Immature natural killer cell (primary cell): Measurements from ENCODE around the gene OR5M10. TPM values are rescaled to one million over a fixed set of nuclear protein-coding genes. Genes with fewer than 3 reads are reported as not detected.
"Not testable (repeated sequence)": the region's sequence is repeated elsewhere in the genome, so short reads cannot be mapped to it uniquely, and the experiment has no call there.

Source experiments
- DNase-seq, 3 donors: peaks; one replicate each; pipeline ENCODE4 v3.0.0; 2022; ENCODE audit warnings: mixed read lengths in 1 of 3
- H3K27ac Mint-ChIP-seq, 6 donors: one replicate each; pipeline ENCODE4 v1.8.0; 2020; ENCODE audit warnings: mixed read lengths in 6 of 6, mild to moderate bottlenecking in 5 of 6, inconsistent platforms in 4 of 6, moderate library complexity in 3 of 6
- H3K27me3 Mint-ChIP-seq, 3 donors: one replicate each; pipeline ENCODE4 v1.8.0; 2020 to 2021; ENCODE audit warnings: low read depth in 3 of 3, mild to moderate bottlenecking in 3 of 3, mixed read lengths in 3 of 3, moderate library complexity in 3 of 3, inconsistent platforms in 1 of 3
- H3K36me3 Mint-ChIP-seq, 3 donors: one replicate each; pipeline ENCODE4 v1.8.0; 2020; ENCODE audit warnings: mixed read lengths in 3 of 3, inconsistent platforms in 2 of 3, mild to moderate bottlenecking in 2 of 3
- H3K4me1 Mint-ChIP-seq, 2 donors: one replicate each; pipeline ENCODE4 v1.8.0; 2020; ENCODE audit warnings: inconsistent platforms in 2 of 2, mild to moderate bottlenecking in 2 of 2, mixed read lengths in 2 of 2, moderate library complexity in 1 of 2
- H3K4me3 Mint-ChIP-seq, 5 donors: one replicate each; pipeline ENCODE4 v1.8.0; 2020; ENCODE audit warnings: mild to moderate bottlenecking in 5 of 5, mixed read lengths in 5 of 5, inconsistent platforms in 3 of 5, moderate library complexity in 3 of 5
- H3K9me3 Mint-ChIP-seq, 6 donors: one replicate each; pipeline ENCODE4 v1.8.0; 2020; ENCODE audit warnings: mild to moderate bottlenecking in 6 of 6, mixed read lengths in 6 of 6, inconsistent platforms in 4 of 6, moderate library complexity in 3 of 6
- polyA plus RNA-seq, 3 donors: library from polyadenylated mRNA; unstranded; fragments of 300-500 nt; fragmentation: Illumina TruSeq; gene quantifications; one replicate each; pipeline ENCODE4 v1.2.3, GENCODE V29; 2021

OR5M10 gene
- polyA plus RNA-seq: not detected

DNA sequence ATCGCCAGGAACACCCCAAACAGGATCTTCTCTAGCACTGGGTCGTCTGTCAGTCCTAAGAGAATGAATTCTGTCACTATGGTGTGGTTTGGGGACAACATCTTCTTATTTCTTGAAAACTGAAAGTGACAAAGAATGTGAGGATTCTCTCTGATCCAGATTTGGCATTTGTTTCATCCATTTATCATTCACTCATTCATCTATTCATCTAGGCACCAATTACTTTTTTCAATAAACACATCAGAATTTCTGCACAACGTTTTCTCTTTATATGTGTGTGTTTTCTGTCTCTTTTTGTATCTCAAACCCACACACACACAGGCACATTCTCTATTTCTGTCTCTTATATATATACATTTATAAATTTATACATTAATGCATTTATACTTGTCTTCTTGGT lies at the start of gene OR5M10:
TSS of gene OR5M10 (minus strand) at position 101 of the 400 bp plus-strand sequence. CDS start at position 101, 0 bp downstream.
- Mint-ChIP-seq H3K4me1 (no peaks in the 10 kb centered on the region), H3K4me3 (no peak within 1 kb of the TSS), H3K9me3 (peaks cover 6 to 46% (median 13%) of the 10 kb centered on the region in 6 donors), H3K27me3 (peaks cover 0 to 2% (median 0%) of the 10 kb centered on the region in 3 donors), H3K36me3 (peaks cover 0 to 6% (median 0%) of the 10 kb centered on the region in 3 donors), H3K27ac (no peak within 1 kb of the TSS)
- no peak for DNase-seq

GRCh38 chr11:56625946-56626345 lies 48.4 kb upstream of the OR5M10 start:
- no peak for DNase-seq
- H3K27me3 Mint-ChIP-seq: peaks cover 0 to 5% (median 0%) of the 10 kb centered on the region in 3 donors
- peaks cover 0 to 3% (median 0%) of the 10 kb centered on the region in 3 donors for H3K36me3 Mint-ChIP-seq
- H3K27ac Mint-ChIP-seq: no peak overlapping the region
- no peak overlapping the region for H3K4me3 Mint-ChIP-seq
- no peaks in the 10 kb centered on the region for H3K4me1 Mint-ChIP-seq
- peaks cover 2 to 31% (median 7%) of the 10 kb centered on the region in 6 donors for H3K9me3 Mint-ChIP-seq

DNA sequence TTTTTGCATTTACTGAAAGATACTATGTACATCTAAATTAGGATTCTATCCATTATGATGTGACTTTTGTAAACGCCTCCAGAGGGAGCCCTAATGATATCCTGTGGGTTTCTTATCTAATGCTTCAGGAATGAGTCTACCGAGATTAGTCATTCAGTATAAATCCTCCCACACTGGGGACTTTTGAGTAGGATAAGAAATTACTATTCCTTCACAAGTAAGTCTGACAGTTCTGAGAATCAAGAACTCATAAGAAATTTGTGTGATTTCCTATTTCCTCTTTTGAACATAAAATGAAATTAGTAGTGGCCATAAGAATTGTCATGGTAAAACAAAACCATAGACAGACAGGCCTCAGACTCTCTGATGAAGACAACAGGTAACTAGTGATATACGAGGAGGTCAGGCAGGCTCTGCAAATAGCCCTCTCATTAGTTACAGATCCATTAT lies 47.2 kb upstream of the OR5M10 start:
- no peaks in the 10 kb centered on the region for H3K4me1 Mint-ChIP-seq
- peaks cover 0 to 3% (median 0%) of the 10 kb centered on the region in 3 donors for H3K36me3 Mint-ChIP-seq
- DNase-seq: no peak
- H3K4me3 Mint-ChIP-seq: no peak overlapping the region
- H3K9me3 Mint-ChIP-seq: peaks cover 0 to 23% (median 8%) of the 10 kb centered on the region in 6 donors
- H3K27ac Mint-ChIP-seq: no peak overlapping the region
- peaks cover 0 to 5% (median 0%) of the 10 kb centered on the region in 3 donors for H3K27me3 Mint-ChIP-seq

DNA sequence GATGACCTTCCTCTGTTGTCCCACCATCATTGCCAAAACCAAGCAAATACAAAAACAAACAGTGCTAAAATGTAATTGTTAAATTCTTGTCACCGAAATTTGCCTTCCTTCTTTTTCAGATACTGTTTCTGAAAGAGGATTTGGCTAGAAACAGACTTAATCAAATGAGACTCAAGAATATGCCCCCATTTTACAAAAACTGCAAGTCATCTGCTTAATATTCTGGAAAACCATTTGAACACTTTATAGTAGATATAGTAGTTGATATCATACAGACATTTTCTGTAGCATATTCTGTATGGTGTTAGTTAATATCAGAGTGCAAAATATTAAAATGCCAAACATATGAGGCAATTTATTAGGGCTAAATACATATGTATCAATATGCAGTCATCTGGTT lies 33.7 kb upstream of the OR5M10 start:
- H3K4me3 Mint-ChIP-seq: no peak overlapping the region

DNA sequence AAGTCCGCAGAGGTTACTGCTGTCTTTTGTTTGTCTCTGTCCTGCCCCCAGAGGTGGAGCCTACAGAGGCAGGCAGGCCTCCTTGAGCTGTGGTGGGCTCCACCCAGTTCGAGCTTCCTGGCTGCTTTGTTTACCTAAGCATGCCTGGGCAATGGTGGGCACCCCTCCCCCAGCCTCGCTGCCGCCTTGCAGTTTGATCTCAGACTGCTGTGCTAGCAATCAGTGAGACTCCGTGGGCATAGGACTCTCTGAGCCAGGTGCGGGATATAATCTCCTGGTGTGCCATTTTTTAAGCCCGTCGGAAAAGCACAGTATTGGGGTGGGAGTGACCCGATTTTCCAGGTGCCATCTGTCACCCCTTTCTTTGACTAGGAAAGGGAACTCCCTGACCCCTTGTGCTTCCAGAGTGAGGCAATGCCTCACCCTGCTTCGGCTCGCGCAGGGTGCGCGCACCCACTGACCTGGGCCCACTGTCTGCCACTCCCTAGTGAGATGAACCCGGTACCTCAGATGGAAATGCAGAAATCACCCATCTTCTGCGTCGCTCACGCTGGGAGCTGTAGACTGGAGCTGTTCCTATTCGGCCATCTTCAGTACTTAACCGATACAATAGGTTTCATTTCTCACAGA lies 14.7 kb upstream of the OR5M10 start:
- DNase-seq, H3K27me3 Mint-ChIP-seq, H3K36me3 Mint-ChIP-seq, H3K4me3 Mint-ChIP-seq, H3K4me1 Mint-ChIP-seq, H3K27ac Mint-ChIP-seq: not testable (repeated sequence)
- peaks cover 9 to 33% (median 17%) of the 10 kb centered on the region in 6 donors for H3K9me3 Mint-ChIP-seq

More for the DNA sequence above, 33.7 kb upstream of the OR5M10 start:
- H3K9me3 Mint-ChIP-seq: peaks cover 0 to 21% (median 4%) of the 10 kb centered on the region in 6 donors
- H3K27me3 Mint-ChIP-seq: peaks cover 0 to 1% (median 0%) of the 10 kb centered on the region in 3 donors
- H3K27ac Mint-ChIP-seq: no peak overlapping the region
- H3K4me1 Mint-ChIP-seq: no peaks in the 10 kb centered on the region
- DNase-seq: no peak
- H3K36me3 Mint-ChIP-seq: no peaks in the 10 kb centered on the region

DNA sequence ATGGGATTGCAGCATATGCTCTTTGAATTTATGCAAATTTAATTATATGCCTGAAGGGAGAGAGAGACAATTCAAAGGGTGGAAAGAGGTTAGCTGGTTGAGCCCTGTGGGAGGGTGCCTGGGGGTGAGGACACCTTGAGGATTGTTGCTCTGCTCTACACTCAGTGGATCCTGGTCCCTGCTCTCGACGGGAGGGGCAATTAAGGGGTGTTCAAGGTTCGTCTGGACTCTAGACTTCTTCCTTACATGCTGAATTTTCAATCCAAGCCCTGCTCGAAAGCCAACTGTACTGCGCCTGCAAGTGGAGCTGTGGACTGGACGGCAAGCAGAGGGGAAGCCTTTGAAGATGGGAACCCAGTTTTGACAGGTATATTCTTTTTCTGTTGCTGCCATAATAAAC lies 18.9 kb downstream of the OR5M10 start:
- DNase-seq: no peak
- H3K36me3 Mint-ChIP-seq: peaks cover 0 to 3% (median 0%) of the 10 kb centered on the region in 3 donors
- no peaks in the 10 kb centered on the region for H3K4me1 Mint-ChIP-seq
- H3K27ac Mint-ChIP-seq: no peak overlapping the region
- no peak overlapping the region for H3K4me3 Mint-ChIP-seq
- H3K9me3 Mint-ChIP-seq: peaks cover 14 to 62% (median 36%) of the 10 kb centered on the region in 6 donors
- peaks cover 0 to 2% (median 0%) of the 10 kb centered on the region in 3 donors for H3K27me3 Mint-ChIP-seq

DNA sequence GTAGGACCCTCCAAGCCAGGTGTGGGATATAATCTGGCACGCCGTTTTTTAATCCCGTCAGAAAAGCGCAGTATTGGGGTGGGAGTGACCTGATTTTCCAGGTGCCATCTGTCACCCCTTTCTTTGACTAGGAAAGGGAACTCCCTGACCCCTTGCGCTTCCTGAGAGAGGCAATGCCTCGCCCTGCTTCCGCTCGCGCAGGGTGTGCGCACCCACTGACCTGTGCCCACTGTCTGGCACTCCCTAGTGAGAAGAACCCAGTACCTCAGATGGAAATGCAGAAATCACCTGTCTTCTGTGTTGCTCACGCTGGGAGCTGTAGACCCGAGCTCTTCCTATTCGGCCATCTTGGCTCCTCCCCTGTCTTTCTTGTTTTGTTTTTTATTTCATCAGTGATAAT lies 22.8 kb downstream of the OR5M10 start:
- H3K4me3 Mint-ChIP-seq, DNase-seq, H3K27ac Mint-ChIP-seq, H3K27me3 Mint-ChIP-seq, H3K36me3 Mint-ChIP-seq, H3K4me1 Mint-ChIP-seq: not testable (repeated sequence)
- peaks cover 9 to 41% (median 24%) of the 10 kb centered on the region in 6 donors for H3K9me3 Mint-ChIP-seq

DNA sequence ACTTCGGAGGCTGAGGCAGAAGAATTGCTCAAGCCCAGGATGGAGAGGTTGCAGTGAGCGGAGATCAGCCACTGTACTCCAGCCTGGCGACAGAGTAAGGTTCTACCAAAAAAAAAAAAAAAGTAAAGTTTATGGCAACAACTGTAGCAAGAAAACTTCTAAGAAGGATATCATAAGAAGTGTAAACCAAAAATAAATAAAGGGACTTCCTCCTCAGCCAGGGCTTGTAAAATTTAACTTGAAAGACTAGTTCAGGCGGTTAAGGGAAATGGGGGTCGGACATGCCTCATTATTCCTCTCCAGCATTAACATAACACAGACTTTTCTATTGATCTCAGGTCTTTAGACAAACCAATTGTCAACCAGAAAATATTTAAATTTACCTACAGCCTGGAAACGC lies 32.0 kb downstream of the OR5M10 start:
- H3K9me3 Mint-ChIP-seq: peaks cover 10 to 45% (median 24%) of the 10 kb centered on the region in 6 donors

GRCh38 chr11:56543739-56544138 lies 33.8 kb downstream of the OR5M10 start:
- Mint-ChIP-seq H3K27me3 (no peaks in the 10 kb centered on the region), H3K4me3 (no peak overlapping the region), H3K4me1 (no peaks in the 10 kb centered on the region), H3K9me3 (peaks cover 18 to 54% (median 28%) of the 10 kb centered on the region in 6 donors), H3K27ac (no peak overlapping the region), H3K36me3 (peaks cover 0 to 3% (median 0%) of the 10 kb centered on the region in 3 donors)
- no peak for DNase-seq

More for the DNA sequence above, 32.0 kb downstream of the OR5M10 start:
- DNase-seq: no peak
- H3K27me3 Mint-ChIP-seq: no peaks in the 10 kb centered on the region
- H3K4me1 Mint-ChIP-seq: no peaks in the 10 kb centered on the region
- no peak overlapping the region for H3K27ac Mint-ChIP-seq
- no peak overlapping the region for H3K4me3 Mint-ChIP-seq
- no peaks in the 10 kb centered on the region for H3K36me3 Mint-ChIP-seq

- DNase-seq: no peak
- Mint-ChIP-seq H3K4me1 (no peaks in the 10 kb centered on the region), H3K27me3 (no peaks in the 10 kb centered on the region), H3K36me3 (peaks cover 0 to 6% (median 0%) of the 10 kb centered on the region in 3 donors), H3K27ac (no peak within 1 kb of the TSS), H3K4me3 (no peak within 1 kb of the TSS), H3K9me3 (peaks cover 23 to 58% (median 33%) of the 10 kb centered on the region in 6 donors)
Observed at GRCh38 chr11:56543157-56543556, 34.4 kb downstream of the OR5M10 start, which contains the start of gene OR5M11. OR5M11 (minus strand) TSS chr11:56543257; CDS start chr11:56543257, 0 bp downstream.

- Mint-ChIP-seq H3K4me1 (no peaks in the 10 kb centered on the region), H3K36me3 (no peaks in the 10 kb centered on the region), H3K4me3 (no peak overlapping the region), H3K27ac (no peak overlapping the region), H3K9me3 (peaks cover 2 to 18% (median 11%) of the 10 kb centered on the region in 6 donors), H3K27me3 (peaks cover 0 to 2% (median 0%) of the 10 kb centered on the region in 3 donors)
- DNase-seq: no peak
Observed at GRCh38 chr11:56533054-56533740, 44.3 kb downstream of the OR5M10 start.

- Mint-ChIP-seq H3K4me3 (no peak overlapping the region), H3K27me3 (peaks cover 0 to 2% (median 2%) of the 10 kb centered on the region in 3 donors), H3K36me3 (no peaks in the 10 kb centered on the region), H3K4me1 (no peaks in the 10 kb centered on the region), H3K9me3 (peaks cover 4 to 18% (median 16%) of the 10 kb centered on the region in 6 donors), H3K27ac (no peak overlapping the region)
- DNase-seq: no peak
Observed at GRCh38 chr11:56531856-56532255, 45.7 kb downstream of the OR5M10 start.
